Liver (tissue), 3 donors: ENCODE results near the gene ELOVL2.

ENCODE experiments used
- ATF3 ChIP-seq: IDR thresholded peaks from 2 replicates; pipeline ENCODE4 v1.6.1; 2016; ENCODE audit warnings: antibody characterized with exemption
- CTCF ChIP-seq: fragments of 150-350 bp; IDR thresholded peaks from 2 replicates; pipeline ENCODE4 v1.5.1; 2017; ENCODE audit warnings: improper control_type of control experiment, low read depth, low read length; ENCODE audit not compliant: missing input control
- EGR1 ChIP-seq, 2 donors: IDR thresholded peaks; 2 replicates each; pipeline ENCODE4 v1.6.1; 2016 to 2018; ENCODE audit warnings: antibody characterized with exemption in 2 of 2, low read depth in 2 of 2
- GABPA ChIP-seq, 2 donors: IDR thresholded peaks in 1 of 2; conservative IDR thresholded peaks in 1 of 2; 2 replicates each; pipeline ENCODE4 v1.6.1; 2016; ENCODE audit warnings: antibody characterized with exemption in 2 of 2, mild to moderate bottlenecking in 1 of 2, moderate library complexity in 1 of 2
- JUND ChIP-seq, 2 donors: IDR thresholded peaks; 2 replicates each; pipeline ENCODE4 v1.6.1; 2016; ENCODE audit warnings: antibody characterized with exemption in 2 of 2
- MAX ChIP-seq: IDR thresholded peaks from 2 replicates; pipeline ENCODE4 v1.6.1; 2016; ENCODE audit warnings: antibody characterized with exemption
- NR2F2 ChIP-seq: IDR thresholded peaks from 2 replicates; pipeline ENCODE4 v1.6.1; 2016; ENCODE audit warnings: antibody characterized with exemption
- RAD21 ChIP-seq, 2 donors: IDR thresholded peaks; 2 replicates each; pipeline ENCODE4 v1.6.1; 2016; ENCODE audit warnings: antibody characterized with exemption in 2 of 2, mild to moderate bottlenecking in 2 of 2
- RXRA ChIP-seq, 2 donors: IDR thresholded peaks; 2 replicates each; pipeline ENCODE4 v1.6.1; 2017 to 2018; ENCODE audit warnings: antibody characterized with exemption in 2 of 2, mild to moderate bottlenecking in 1 of 2
- SP1 ChIP-seq: IDR thresholded peaks from 2 replicates; pipeline ENCODE4 v1.6.1; 2018; ENCODE audit warnings: antibody characterized with exemption, mild to moderate bottlenecking
- YY1 ChIP-seq: IDR thresholded peaks from 2 replicates; pipeline ENCODE4 v1.6.1; 2016; ENCODE audit warnings: antibody characterized with exemption, mild to moderate bottlenecking
- ZBTB33 ChIP-seq: IDR thresholded peaks from 2 replicates; pipeline ENCODE4 v1.6.1; 2016; ENCODE audit warnings: antibody characterized with exemption
- donor health status: healthy.
- donor health status: healthy.

GRCh38 chr6:10989587-10989986, 54.5 kb downstream of the ELOVL2 start:
- no peak for TF ChIP-seq NR2F2
- TF ChIP-seq CTCF: no peak
- no peak for TF ChIP-seq GABPA (IDR thresholded peaks at IDR 0.05 in 1 of 2, conservative IDR thresholded peaks at IDR 0.05 in 1 of 2)
- TF ChIP-seq MAX: no peak
- no peak for TF ChIP-seq YY1
- no peak for TF ChIP-seq SP1
- TF ChIP-seq EGR1 (IDR thresholded peaks at IDR 0.05; ENCODE audit: low read depth in 2 of 2): no peak
- no peak for TF ChIP-seq RAD21 (IDR thresholded peaks at IDR 0.05)
- no peak for TF ChIP-seq ZBTB33
- TF ChIP-seq JUND (IDR thresholded peaks at IDR 0.05): no peak
- no peak for TF ChIP-seq RXRA (IDR thresholded peaks at IDR 0.05)
- no peak for TF ChIP-seq ATF3
